GM21423 (cell line): ENCODE results near the gene CEP97.
"Not testable (repeated sequence)": the region's sequence is repeated elsewhere in the genome, so short reads cannot be mapped to it uniquely, and the experiment has no call there.

ENCODE experiments used
- ATAC-seq: cut with Tn5 transposase; IDR thresholded peaks from one replicate; pipeline ENCODE4 v1.9.1; 2021; ENCODE audit warnings: mild to moderate bottlenecking, moderate library complexity; ENCODE audit not compliant: unreplicated experiment

CEP97 gene

DNA sequence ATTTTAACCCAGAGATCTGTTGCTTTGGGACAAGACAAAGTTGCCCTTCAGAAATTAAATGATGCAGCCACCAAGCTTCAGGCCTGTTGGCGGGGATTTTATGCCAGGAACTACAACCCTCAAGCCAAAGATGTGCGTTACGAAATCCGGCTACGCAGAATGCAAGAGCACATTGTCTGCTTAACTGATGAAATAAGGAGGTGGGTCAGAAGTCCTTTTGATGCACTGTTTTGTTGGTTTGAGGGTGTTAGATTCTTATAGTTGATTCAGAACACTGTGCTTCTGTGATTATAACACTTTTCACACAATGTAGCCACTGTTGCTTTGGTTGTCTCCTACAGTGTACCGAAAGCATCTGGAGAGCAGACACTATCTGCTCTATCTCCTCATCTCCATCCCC lies 33.8 kb downstream of the CEP97 start:
- ATAC-seq, result no peak

DNA sequence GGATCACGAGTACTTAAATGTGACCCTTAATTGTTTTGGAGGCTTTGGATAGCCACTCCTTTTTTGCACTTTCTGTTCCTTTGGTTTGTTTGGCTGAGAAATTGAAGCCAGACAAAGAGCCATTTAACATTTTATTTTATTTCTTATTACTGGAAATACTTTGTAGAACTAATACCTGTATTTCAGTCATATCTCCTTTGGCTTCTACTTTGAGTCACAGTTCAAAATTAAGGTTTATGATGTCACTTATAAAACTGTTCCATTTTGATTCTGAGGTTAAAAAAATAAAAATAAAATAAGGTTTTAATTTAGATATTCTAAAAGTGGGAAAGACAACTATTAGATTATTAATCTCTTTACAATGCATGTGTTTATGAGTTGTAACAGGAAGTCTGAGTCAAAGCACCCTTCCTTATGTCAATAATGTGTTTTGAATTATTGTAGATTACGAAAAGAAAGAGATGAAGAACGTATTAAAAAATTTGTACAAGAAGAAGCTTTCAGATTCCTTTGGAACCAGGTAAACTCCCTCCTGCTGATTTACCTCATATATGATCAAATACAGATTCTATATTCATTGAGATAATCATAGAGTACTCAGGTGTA lies 37.7 kb downstream of the CEP97 start:
- ATAC-seq, result no peak

DNA sequence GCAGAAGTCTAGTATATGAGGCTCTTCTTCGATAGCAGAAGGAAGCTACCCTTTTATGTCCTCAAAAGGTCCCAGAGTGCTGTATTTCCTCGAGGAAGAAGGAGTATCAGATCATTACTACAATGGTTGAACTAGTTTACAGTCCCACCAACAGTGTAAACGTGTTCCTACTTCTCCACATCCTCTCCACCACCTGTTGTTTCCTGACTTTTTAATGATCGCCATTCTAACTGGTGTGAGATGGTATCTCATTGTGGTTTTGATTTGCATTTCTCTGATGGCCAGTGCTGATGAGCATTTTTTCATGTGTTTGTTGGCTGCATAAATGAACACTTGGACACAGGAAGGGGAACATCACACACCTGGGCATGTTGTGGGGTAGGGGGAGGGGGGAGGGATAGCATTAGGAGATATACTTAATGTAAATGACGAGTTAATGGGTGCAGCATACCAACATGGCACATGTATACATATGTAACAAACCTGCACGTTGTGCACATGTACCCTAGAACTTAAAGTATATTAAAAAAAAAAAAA lies 53.4 kb downstream of the CEP97 start:
- ATAC-seq, result not testable (repeated sequence)

DNA sequence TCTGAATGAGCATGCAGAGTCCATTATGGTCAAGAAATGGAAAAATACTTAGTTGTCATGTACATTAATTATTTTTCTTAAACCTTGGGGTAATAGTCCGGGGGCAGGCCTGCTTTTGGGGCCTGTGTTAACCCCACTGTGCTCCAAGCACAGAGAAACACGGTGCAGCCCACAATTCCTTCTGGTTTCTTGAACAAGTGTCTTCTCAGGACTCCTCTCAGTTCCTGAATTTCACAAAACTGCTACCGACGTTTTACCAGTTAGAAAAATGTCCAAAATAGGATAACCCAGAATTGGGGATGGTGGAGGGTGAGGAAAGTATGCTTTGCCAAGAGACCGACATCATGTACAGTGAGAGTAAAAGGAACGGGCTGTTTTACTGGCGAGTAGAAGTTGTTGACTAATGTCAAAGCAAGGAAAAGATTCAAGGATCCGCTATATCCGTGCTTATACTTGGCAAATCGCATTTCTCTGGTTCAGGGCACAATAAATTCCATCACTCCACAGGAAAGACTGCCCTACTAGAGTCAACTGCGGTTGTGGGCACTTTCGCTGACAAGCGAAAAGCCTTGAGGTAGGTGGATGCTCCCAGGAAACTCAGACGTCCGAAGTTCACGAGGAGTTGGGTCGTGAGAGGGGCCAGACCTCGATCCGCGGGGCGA lies 54.1 kb downstream of the CEP97 start:
- no peak for ATAC-seq

DNA sequence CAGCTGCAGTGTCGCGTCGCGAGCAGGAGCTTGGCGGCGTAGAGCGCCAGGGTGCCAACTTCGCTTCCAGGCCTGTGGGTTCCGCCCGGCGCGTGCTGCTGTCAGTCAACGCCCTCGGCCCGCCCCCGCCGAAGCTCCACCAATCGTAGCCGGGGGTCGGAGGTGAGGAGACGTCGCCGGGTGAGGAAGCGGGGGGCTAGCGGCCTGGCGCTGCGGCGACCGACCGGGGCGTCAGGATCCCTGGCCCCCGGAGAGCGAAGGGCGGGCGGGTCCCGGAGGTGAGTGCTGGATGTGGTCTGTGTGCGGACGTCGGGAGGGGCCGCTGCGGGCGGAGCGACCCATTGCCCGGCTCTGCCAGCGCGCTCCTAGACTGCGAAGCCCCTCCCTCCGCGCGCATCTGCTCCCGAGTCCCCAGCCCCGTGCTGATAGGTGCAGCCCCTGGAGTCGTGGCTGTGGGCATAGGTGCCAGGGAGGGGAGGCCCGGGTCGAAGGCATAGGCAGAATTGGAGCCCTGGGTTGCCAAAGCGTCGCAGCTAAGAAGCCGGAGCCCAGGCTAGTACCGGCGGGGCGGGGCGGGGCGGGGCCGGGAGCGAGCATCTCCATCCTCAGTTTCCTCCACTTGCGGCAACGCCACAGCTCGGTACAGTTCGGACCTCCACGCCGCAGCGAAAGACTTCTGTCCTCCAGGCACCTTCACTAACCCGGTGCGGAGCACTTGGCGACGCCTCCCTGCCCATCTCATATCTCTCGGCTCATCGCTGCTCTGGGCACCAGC lies 54.8 kb downstream of the CEP97 start, which contains the start of gene NXPE3:
NXPE3 (plus strand) TSS at position 165 of the 775 bp plus-strand sequence. CDS start 6,386 bp downstream, outside the sequence.
- ATAC-seq, result peak; percentile 93

DNA sequence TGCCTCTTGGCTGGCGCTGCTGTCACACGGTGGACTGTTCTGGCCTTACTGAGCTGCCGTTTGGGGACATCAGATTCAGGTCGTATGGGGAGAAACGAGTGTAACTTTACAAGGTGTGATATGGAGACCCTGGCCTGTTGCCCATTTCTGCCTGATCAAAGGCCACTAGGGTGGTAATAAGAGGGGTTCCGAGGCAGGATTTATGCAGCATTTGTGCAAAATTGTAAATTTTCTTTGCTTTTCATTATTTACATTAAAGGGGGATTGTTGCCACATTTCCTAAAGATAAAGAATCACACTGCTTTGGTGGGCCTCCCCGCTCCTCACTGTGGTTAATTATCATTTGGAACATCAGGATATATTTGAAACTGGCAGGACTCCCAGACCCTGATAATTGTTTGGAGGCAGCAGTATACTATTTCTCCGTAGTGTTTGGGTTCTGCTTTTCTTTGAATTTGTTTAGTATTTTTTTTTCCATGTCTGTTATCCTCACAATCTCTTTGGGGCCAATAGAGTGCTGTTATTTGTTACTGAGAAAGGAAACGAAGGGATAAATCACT lies 55.5 kb downstream of the CEP97 start:
- no peak for ATAC-seq

DNA sequence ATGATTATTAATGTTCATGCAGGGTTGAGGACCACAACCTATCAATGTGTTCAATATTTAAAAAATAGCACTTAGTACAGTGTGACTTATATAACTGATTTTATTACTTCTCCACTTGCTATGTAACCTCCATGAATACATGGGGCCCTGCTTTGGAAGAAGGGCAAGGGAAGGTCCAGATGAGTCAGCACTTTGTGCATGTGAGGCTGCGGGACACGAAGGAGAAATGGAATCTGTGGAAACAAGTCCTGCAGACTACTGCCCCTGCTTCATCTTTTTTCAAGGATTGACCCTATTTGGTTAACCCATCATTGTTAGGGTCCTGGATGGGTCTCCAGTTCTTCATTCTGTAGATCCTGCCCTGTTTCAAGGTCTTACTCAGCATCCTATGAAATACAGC lies 56.2 kb downstream of the CEP97 start:
- no peak for ATAC-seq

DNA sequence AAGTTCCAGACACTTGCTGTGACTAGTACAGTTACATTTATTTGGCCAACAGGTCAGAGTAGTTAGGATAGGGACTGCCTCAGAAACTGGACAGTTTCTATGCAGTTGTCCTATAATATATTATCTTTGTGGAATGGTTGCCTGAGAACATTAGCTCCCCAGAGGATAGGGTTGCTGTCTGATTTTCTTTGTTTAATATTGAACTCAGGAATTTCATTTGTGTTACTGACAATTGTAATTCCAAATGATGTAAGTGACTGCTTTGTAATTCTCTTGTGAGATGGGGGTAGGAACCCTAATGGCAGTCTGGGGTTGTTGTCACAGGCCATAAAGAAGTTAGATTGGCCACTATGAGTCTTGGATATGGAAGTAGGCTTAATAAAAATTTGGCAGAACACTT lies 56.8 kb downstream of the CEP97 start:
- no peak for ATAC-seq

DNA sequence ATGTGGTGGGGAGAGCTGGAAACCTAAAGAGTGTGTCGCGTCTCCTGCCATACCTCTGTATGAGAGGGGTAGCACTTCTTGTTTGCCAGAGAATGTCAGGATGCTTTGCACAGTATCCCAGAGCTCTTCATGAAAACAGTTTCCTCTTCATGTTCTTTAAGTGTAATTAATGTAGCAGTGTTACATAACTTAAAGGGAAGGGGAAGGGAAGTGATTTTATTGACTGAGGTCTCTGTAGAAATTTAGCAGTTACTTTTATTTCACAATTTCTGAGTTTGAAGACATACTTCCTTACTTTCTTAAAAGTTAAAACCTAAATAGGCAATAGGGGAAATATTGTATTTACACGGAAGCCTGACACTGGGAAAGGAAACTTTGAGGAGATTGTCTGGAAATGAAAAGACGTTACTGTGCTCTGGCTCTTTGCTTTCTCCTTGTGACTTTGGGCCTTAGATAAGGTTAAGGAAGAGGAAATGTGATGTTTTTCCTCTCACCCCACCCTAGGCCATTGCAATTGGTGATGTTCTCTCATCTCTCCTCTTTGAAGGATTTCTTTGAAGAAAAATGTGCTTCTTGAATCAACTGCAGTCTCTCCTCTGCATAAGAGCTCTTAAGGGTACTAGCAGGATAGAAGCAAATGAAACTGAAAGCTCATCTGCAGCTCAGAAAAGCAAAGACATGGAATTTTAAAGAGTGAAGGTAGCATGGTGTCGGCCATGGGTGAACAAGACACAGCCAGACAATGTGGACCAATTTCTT lies 60.6 kb downstream of the CEP97 start:
- ATAC-seq, result no peak

DNA sequence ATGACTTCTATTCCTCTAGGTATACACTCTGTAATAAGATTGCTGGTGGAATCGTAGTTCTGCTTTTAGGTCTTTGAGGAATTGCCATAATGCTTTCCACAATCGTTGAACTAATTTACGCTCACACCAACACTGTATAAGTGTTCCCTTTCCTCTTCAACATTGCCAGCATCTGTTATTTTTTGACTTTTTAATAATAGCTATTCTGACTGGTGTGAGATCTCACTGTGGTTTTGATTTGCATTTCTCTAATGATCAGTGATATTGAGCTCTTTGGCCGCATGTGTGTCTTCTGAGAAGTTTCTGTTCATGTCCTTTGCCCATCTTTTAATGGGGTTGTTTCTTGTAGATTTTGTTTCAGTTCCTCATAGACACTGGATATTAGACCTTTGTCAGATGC lies 67.4 kb downstream of the CEP97 start:
- ATAC-seq, result peak; percentile 97

DNA sequence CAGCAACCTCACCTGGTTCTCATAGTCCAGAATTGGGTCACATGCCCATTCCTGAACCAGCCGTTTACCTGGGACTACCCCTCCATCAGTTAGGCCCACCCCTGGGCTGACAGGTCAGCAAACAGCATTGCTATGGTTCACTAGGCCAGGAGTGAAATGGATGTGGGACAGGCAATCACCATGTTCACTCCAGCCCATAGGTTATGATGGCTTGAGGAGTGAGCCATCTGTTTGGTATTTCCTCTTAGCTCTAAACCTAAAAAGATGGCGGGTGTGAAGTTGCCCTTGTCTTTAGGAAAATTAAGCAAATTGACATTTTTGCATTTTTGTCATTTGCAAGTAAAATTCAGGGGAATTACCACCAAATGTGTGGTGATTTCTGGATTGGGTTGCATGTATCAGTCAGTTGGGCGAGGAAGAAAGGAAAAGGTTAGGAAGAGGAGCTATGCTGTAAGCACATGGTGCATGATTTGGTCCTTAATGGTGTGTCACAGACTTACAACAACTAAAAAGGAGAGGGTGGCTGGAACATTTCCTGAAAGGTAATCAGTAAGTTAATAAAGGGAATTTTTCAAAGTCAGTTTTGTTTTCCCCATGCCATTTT lies 71.8 kb downstream of the CEP97 start:
- ATAC-seq, result no peak

DNA sequence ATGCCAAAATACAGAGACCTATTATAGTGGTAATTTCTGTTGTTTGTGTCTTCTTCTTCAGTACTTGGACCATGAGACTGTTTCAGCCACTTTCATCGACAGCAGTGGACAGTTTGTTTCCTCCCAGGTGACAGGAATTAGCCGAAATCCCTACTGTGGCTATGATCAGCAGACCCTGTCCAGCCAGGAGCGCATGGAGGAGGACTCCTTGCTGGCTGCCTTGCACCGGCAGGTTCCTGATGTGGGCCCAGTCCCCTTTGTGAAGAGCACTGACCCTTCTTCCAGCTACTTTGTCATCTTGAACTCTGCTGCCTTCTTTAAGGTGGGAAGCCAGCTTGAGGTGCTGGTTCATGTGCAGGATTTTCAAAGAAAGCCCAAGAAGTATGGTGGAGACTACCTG lies 76.8 kb downstream of the CEP97 start:
- ATAC-seq, result no peak

DNA sequence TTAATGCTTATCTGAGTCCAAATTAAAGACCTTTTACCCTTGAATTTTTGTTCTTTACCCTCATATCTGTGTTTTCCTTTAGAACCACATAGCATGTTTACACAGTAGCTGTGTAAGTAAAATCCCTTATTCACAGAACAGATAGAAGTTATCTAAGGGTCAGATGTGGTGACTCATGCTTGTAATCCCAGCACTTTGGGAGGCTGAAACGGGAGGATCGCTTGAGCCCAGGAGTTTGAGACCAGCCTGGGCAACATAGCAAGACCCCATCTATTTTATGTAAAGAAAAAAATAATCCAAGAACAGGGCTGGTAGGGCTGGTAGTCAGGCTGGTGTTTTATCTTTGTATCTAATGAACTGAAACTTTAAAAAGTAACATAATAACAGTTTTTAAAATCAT lies 77.8 kb downstream of the CEP97 start:
- ATAC-seq, result no peak

DNA sequence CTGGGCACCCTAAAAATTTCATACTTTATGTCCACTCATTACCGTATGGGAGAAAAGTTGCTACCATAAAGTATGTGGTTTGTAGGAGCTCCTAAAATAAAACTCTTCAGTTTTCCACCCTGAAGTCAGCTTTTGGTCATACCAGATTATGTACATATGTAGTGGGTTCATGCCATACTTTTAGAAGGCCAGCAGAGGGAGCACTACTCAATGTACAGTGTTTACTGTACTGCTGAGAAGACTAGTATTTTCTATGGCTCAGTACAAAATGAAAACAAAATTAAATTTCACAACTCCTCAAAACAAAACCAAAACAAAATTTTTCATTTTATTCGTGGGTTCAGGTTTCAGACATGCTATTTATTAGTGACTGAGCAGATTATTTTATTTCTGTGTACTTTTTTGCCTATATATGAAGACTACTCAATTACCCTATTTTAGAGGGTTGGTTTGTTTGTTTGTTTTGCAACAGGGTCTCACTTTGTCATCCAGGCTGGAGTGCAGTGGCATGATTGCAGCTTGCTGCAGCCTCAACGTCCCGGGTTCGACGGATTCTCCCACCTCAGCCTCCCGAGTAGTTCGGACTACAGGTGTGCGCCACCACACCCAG lies 78.9 kb downstream of the CEP97 start:
- ATAC-seq, result peak; percentile 90

DNA sequence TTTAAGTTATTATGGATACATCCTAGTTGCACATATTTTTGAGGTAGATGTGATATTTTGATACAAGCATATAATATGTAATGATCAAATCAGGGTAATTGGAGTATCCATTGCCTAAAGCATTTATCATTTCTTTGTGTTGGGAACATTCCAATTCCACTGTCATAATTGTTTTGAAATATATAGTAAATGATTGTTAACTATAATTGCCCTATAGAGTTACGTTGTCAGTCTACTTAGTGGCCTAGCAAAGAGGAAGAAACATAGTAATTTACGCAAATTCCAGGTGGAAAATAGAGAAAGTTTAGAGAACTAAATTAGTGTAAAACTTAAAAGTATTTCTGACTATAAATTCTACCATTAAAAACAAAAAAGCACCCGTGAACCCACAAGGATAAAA lies 79.5 kb downstream of the CEP97 start:
- ATAC-seq, result no peak

DNA sequence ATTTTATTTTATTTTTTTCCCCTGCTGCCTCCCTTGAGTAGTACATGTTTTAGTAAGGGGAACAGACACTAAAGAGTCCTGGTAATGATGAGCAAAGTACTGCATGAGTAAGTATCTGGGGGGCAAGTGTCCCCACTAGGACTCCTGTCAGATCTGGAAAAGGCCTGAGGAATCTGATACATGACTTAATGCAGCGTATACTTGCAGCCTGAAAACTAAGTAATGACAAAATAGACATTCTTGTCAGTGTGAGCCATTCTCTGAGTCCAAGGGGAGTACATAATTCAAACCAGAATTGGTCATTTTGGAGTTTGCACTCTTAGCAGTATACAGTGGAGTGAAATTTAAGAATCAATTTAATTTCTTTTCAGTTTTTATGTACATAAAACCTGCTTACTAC lies 82.1 kb downstream of the CEP97 start:
- ATAC-seq, result no peak

DNA sequence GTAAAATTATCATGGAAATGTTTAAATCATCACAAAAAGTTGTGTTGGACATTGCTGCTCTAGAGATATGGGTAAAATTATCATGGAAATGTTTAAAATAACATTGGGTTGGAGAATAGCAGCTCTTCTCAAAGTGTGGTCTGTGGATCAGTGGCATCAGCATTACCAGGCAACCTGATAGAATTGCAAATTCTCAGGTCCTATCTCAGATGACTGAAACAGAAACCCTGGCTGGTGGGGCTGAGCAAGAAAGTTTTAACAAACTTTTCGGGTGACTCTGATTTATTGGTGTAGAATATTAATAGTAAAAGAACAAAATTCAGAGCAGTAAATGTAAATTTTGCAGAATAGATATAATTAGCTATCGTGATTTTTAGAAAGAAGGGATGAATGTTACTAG lies 83.5 kb downstream of the CEP97 start:
- no peak for ATAC-seq

DNA sequence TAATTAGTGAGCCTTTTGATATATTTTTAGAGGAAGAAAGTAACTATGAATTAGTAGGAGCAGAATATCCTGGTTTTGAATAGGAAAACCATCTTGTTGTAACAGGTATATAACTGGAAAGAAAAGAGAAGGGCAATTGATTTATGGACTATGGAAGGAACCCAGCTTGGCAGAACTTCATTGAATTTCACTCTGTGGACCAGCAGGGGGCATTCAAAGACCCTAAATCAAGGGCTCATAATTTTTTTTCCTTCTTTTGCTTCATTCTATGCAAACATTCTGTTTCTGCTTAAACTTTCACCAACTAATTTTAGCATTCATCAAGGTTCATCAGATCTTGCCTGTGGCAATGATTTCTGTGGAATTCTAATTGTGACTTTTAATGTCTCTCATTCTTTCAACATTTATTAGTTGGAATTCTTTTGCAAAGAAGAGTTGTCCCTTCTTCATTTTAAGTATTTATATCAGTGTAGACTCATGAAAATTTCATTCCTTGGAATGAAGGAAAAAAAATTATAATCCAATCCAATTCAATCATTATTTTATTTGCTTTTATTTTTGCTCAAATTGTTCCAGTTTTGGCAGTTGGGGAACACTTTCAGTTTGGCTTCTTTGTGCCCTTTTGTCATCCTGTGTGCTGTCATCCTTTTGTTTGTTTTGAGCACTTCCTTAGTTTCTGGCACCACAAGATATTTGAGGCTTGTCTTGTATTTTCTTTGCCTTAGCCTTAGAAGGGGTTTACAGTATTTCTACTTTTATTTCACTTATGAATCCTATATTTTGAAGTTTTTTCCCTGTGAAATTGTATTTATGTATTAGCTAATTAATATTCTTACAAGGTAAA lies 85.0 kb downstream of the CEP97 start:
- ATAC-seq, result peak; percentile 39

DNA sequence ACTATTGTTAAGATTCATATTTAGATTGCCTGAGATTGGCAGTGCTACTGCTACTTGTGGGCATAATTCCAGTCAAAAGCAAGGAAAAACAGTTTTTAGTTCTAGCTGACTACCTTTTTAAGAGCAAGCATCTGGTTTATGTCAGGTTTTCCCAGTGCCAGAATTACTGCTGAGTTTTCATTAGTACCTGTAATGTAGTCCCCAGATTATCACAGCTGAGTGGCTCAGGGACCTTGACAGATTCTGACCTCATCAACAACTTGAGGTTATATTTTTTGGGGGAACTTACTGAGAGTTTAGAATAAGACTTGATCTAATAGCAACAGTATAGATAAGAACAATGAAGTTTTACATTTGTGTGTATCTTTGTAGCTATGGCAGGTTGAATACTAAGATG lies 85.6 kb downstream of the CEP97 start:
- ATAC-seq, result no peak
